HG02588 (cell line): ENCODE measurements around the gene PPIE.
"Not testable (repeated sequence)": the region's sequence is repeated elsewhere in the genome, so short reads cannot be mapped to it uniquely, and the experiment has no call there.

ENCODE experiments used
- ATAC-seq: cut with Tn5 transposase; IDR thresholded peaks from one replicate; pipeline ENCODE4 v1.9.1; 2021; ENCODE audit warnings: mild to moderate bottlenecking, moderate library complexity; ENCODE audit not compliant: unreplicated experiment

PPIE gene

GRCh38 chr1:39757501-39757900 lies 18.8 kb downstream of the PPIE start:
- no peak for ATAC-seq

- no peak for ATAC-seq
Measured at GRCh38 chr1:39758556-39759435, 20.1 kb downstream of the PPIE start.

- no peak for ATAC-seq
Measured at GRCh38 chr1:39759436-39759726, 20.7 kb downstream of the PPIE start.

- ATAC-seq, result no peak
Measured at GRCh38 chr1:39760074-39761008, 21.7 kb downstream of the PPIE start.

- no peak for ATAC-seq
Measured at GRCh38 chr1:39761016-39761415, 22.3 kb downstream of the PPIE start.

GRCh38 chr1:39761557-39762260 lies 23.0 kb downstream of the PPIE start:
- ATAC-seq, result no peak

GRCh38 chr1:39762550-39763540 lies 24.2 kb downstream of the PPIE start:
- no peak for ATAC-seq

- not testable (repeated sequence) for ATAC-seq
Measured at GRCh38 chr1:39763619-39764374, 25.1 kb downstream of the PPIE start.

GRCh38 chr1:39764512-39764911 lies 25.8 kb downstream of the PPIE start:
- not testable (repeated sequence) for ATAC-seq

GRCh38 chr1:39766466-39766865 lies 27.8 kb downstream of the PPIE start:
- ATAC-seq, result not testable (repeated sequence)

- ATAC-seq, result not testable (repeated sequence)
Measured at GRCh38 chr1:39769502-39769901, 30.8 kb downstream of the PPIE start.

GRCh38 chr1:39770100-39771021 lies 31.7 kb downstream of the PPIE start:
- not testable (repeated sequence) for ATAC-seq

- ATAC-seq, result not testable (repeated sequence)
Measured at GRCh38 chr1:39771022-39771532, 32.4 kb downstream of the PPIE start, which contains the start of gene OXCT2. TSS of gene OXCT2 (minus strand) at chr1:39771348. CDS start at chr1:39771255, 93 bp downstream.

- ATAC-seq, result not testable (repeated sequence)
Measured at GRCh38 chr1:39773369-39773979, 34.8 kb downstream of the PPIE start.

GRCh38 chr1:39775141-39775540 lies 36.5 kb downstream of the PPIE start:
- not testable (repeated sequence) for ATAC-seq

GRCh38 chr1:39775676-39776399 lies 37.2 kb downstream of the PPIE start:
- peak; percentile 44 for ATAC-seq

GRCh38 chr1:39776400-39776713 lies 37.7 kb downstream of the PPIE start:
- ATAC-seq, result peak; percentile 64
